HepG2 (cell line): ENCODE measurements around the gene DCPS. TPM values are rescaled to one million over a fixed set of nuclear protein-coding genes. Genes with fewer than 3 reads are reported as not detected.
A peak's percentile ranks its signal among the peaks of the same experiment; 100 is the strongest.

Experiments
- ADNP ChIP-seq: sonication (generic); formaldehyde crosslinking; IDR thresholded peaks from 2 replicates; pipeline ENCODE4 v1.4.0; 2020; ENCODE audit warnings: missing genetic modification reagents
- AKAP8 ChIP-seq: sonication (generic); formaldehyde crosslinking; IDR thresholded peaks from 2 replicates; pipeline ENCODE4 v1.5.1; 2020; ENCODE audit warnings: mild to moderate bottlenecking, missing genetic modification reagents
- HOXD1 ChIP-seq: sonication (generic); formaldehyde crosslinking; IDR thresholded peaks from 2 replicates; pipeline ENCODE4 v1.5.0; 2020; ENCODE audit warnings: missing genetic modification reagents
- MAZ ChIP-seq, 2 experiments: sonication (generic) in 1 of 2; formaldehyde crosslinking in 1 of 2; IDR thresholded peaks; 2 replicates each; pipeline versions ENCODE4 v1.5.0 to v1.6.1; 2012 to 2020; ENCODE audit warnings: low read depth in 2 of 2, mild to moderate bottlenecking in 2 of 2, borderline replicate concordance in 1 of 2, improper control_type of control experiment in 1 of 2, low read length in 1 of 2, missing genetic modification reagents in 1 of 2, moderate library complexity in 1 of 2
- NFIC ChIP-seq: IDR thresholded peaks from 2 replicates; pipeline ENCODE4 v1.6.1; 2012; ENCODE audit warnings: mild to moderate bottlenecking, low read length, inconsistent platforms
- SPEN ChIP-seq: sonication (generic); formaldehyde crosslinking; IDR thresholded peaks from 2 replicates; pipeline ENCODE4 v1.5.1; 2020; ENCODE audit warnings: low read depth, mild to moderate bottlenecking, missing genetic modification reagents
- TCF12 ChIP-seq, 2 experiments: fragments of 450-650 bp in 1 of 2; sonication (generic) in 1 of 2; formaldehyde crosslinking in 1 of 2; IDR thresholded peaks; 2 replicates each; pipeline versions ENCODE4 v1.6.1 to v1.8.0; 2017 to 2022; ENCODE audit warnings: antibody characterized with exemption in 1 of 2, mild to moderate bottlenecking in 1 of 2, missing genetic modification reagents in 1 of 2, moderate library complexity in 1 of 2
- XBP1 ChIP-seq: sonication (generic); formaldehyde crosslinking; IDR thresholded peaks from 2 replicates; pipeline ENCODE4 v1.5.0; 2020; ENCODE audit warnings: missing genetic modification reagents
- XRCC5 ChIP-seq: fragments of 200-400 bp; formaldehyde crosslinking; optimal IDR thresholded peaks from 2 replicates; pipeline ENCODE3; 2017; ENCODE audit warnings: mild to moderate bottlenecking, low read length
- ZFY ChIP-seq: sonication (generic); formaldehyde crosslinking; IDR thresholded peaks from 2 replicates; pipeline ENCODE4 v1.4.0; 2020; ENCODE audit warnings: missing genetic modification reagents
- ZFYVE20 ChIP-seq: sonication (generic); formaldehyde crosslinking; IDR thresholded peaks from 2 replicates; pipeline ENCODE4 v1.8.0; 2023; ENCODE audit warnings: low read depth, mild to moderate bottlenecking, moderate library complexity, missing genetic modification reagents, borderline replicate concordance
- ZNF343 ChIP-seq: sonication (generic); formaldehyde crosslinking; IDR thresholded peaks from 2 replicates; pipeline ENCODE4 v1.4.0; 2020; ENCODE audit warnings: mild to moderate bottlenecking, missing genetic modification reagents
- ZNF382 ChIP-seq: sonication (generic); formaldehyde crosslinking; IDR thresholded peaks from 2 replicates; pipeline ENCODE4 v1.5.0; 2020; ENCODE audit warnings: missing genetic modification reagents, mild to moderate bottlenecking, borderline replicate concordance
- ZNF572 ChIP-seq: sonication (generic); formaldehyde crosslinking; IDR thresholded peaks from 2 replicates; pipeline ENCODE4 v1.5.1; 2020; ENCODE audit warnings: mild to moderate bottlenecking, missing genetic modification reagents
- polyA plus RNA-seq, 8 experiments: library from polyadenylated mRNA; depleted of rRNA in 3 of 8; stranded (reverse) in 7 of 8; unstranded in 1 of 8; fragments of >200 nt; fragmentation: Illumina TruSeq in 4 of 8; extraction: Trizol in 4 of 8; gene quantifications; 2 replicates each; pipeline versions ENCODE4 v1.2.1 to v1.2.3, GENCODE V29; 2011 to 2016; ENCODE audit warnings: low read depth in 4 of 8, missing spikeins in 1 of 8, mixed read lengths in 1 of 8; ENCODE audit not compliant: insufficient read depth in 1 of 8
- total RNA-seq, 5 experiments: library from RNA; depleted of rRNA; stranded (reverse); fragments of >200 nt; fragmentation: Illumina TruSeq; extraction: Trizol; gene quantifications; 2 replicates each; pipeline ENCODE4 v1.2.3, GENCODE V29; 2016; ENCODE audit warnings: low read depth in 1 of 5
- TF ChIP-seq, protein P1 (sequence below): sonication (generic); formaldehyde crosslinking; IDR thresholded peaks from one replicate; pipeline ENCODE4 v1.5.1; 2020; ENCODE audit warnings: mild to moderate bottlenecking, missing genetic modification reagents; ENCODE audit errors: not compliant biosample characterization
- TF ChIP-seq, protein P2 (sequence below): IDR thresholded peaks from 2 replicates; pipeline ENCODE4 v1.6.1; 2016; ENCODE audit warnings: missing biosample characterization, missing genetic modification reagents, low read depth
- TF ChIP-seq, protein P3 (sequence below): sonication (generic); formaldehyde crosslinking; IDR thresholded peaks from 2 replicates; pipeline ENCODE4 v1.5.1; 2020; ENCODE audit warnings: mild to moderate bottlenecking, missing genetic modification reagents, borderline replicate concordance

DCPS gene
- total and polyA plus RNA-seq, 2 of the 13 experiments (the other 11 are each of a cell fraction or from before 2014, with no cell fraction given) = 21.9 to 22.5 TPM

DNA sequence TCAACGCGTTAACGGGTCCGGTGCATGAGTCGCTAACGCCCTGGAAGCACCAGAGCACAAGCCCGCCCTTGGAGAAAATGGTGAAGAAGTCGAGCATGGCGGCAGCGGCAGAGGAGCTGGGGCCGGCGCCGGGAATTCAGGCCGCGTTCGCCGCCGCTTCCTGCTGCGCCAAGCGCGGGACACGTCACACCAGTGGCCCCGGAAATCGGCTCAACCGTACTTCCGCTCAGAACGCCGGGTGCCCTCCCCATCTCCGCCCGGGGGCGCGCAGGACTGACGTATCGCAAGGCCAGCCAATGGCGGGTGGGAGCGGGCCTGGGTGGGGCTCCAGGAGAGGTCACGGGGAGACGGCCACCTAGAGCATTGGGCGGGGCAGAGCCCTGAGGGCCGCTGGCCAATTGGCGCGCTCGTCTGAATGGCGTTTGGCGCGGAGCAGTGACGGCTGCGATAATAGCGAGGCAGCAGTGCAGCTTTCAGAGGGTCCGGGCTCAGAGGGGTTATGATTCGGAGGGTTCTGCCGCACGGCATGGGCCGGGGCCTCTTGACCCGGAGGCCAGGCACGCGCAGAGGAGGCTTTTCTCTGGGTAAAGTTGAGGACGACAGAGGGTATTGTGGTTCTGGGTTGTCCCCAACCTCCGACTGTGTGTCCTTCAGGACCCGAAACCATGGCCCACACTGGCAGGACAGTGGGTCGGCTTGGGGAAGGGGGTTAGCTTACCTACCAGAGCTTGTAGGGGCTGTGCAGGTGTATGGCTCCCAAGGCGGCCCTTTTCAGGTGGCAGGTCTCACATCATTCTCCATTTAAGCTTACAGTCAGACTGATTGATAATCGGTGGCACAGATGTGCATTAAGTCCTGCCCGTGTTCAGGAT, 34.9 kb upstream of the DCPS start, which contains the start of the genes FOXRED1 and SRPRA (continued):
- TF ChIP-seq MAZ (IDR thresholded peaks at IDR 0.05; ENCODE audit: borderline replicate concordance, low read depth, low read length) (peak; percentile 99), MAZ (CRISPR knock-in tag; IDR thresholded peaks at IDR 0.05; ENCODE audit: low read depth) (peak; percentile 96), HOXD1 (peak; percentile 77), ZFYVE20 (CRISPR knock-in tag) (no peak), ADNP (no peak), ZFY (CRISPR knock-in tag) (peak; percentile 94), XBP1 (CRISPR knock-in tag) (peak; percentile 89; the same call in 1 of the 2 replicates), AKAP8 (CRISPR knock-in tag) (no peak), ZNF343 (CRISPR knock-in tag) (peak; percentile 85; the same call in 1 of the 2 replicates), XRCC5 (peak; percentile 53), TCF12 (IDR thresholded peaks at IDR 0.05) (no peak), TCF12 (CRISPR knock-in tag; IDR thresholded peaks at IDR 0.05) (no peak), ZNF572 (CRISPR knock-in tag) (no peak), NFIC (peak; percentile 31; the same call in 1 of the 2 replicates), SPEN (CRISPR knock-in tag) (peak; percentile 91), ZNF382 (CRISPR knock-in tag) (no peak)
- TF ChIP-seq, protein P1, sequence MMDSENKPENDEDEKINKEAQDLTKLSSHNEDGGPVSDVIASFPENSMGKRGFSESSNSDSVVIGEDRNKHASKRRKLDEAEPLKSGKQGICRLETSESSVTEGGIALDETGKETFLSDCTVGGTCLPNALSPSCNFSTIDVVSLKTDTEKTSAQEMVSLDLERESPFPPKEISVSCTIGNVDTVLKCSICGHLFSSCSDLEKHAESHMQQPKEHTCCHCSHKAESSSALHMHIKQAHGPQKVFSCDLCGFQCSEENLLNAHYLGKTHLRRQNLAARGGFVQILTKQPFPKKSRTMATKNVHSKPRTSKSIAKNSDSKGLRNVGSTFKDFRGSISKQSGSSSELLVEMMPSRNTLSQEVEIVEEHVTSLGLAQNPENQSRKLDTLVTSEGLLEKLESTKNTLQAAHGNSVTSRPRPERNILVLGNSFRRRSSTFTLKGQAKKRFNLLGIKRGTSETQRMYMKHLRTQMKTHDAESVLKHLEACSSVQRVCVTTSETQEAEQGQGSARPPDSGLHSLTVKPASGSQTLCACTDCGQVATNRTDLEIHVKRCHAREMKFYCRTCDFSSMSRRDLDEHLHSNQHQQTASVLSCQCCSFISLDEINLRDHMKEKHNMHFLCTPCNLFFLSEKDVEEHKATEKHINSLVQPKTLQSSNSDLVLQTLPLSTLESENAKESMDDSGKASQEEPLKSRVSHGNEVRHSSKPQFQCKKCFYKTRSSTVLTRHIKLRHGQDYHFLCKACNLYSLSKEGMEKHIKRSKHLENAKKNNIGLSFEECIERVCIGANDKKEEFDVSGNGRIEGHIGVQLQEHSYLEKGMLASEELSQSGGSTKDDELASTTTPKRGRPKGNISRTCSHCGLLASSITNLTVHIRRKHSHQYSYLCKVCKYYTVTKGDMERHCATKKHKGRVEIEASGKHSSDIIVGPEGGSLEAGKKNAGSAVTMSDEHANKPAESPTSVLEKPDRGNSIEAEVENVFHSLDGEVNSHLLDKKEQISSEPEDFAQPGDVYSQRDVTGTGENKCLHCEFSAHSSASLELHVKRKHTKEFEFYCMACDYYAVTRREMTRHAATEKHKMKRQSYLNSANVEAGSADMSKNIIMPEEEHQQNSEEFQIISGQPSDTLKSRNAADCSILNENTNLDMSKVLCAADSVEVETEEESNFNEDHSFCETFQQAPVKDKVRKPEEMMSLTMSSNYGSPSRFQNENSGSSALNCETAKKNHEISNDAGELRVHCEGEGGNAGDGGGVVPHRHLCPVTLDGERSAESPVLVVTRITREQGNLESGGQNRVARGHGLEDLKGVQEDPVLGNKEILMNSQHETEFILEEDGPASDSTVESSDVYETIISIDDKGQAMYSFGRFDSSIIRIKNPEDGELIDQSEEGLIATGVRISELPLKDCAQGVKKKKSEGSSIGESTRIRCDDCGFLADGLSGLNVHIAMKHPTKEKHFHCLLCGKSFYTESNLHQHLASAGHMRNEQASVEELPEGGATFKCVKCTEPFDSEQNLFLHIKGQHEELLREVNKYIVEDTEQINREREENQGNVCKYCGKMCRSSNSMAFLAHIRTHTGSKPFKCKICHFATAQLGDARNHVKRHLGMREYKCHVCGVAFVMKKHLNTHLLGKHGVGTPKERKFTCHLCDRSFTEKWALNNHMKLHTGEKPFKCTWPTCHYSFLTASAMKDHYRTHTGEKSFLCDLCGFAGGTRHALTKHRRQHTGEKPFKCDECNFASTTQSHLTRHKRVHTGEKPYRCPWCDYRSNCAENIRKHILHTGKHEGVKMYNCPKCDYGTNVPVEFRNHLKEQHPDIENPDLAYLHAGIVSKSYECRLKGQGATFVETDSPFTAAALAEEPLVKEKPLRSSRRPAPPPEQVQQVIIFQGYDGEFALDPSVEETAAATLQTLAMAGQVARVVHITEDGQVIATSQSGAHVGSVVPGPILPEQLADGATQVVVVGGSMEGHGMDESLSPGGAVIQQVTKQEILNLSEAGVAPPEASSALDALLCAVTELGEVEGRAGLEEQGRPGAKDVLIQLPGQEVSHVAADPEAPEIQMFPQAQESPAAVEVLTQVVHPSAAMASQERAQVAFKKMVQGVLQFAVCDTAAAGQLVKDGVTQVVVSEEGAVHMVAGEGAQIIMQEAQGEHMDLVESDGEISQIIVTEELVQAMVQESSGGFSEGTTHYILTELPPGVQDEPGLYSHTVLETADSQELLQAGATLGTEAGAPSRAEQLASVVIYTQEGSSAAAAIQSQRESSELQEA (CRISPR knock-in tag) = peak; percentile 85
- TF ChIP-seq, protein P2, sequence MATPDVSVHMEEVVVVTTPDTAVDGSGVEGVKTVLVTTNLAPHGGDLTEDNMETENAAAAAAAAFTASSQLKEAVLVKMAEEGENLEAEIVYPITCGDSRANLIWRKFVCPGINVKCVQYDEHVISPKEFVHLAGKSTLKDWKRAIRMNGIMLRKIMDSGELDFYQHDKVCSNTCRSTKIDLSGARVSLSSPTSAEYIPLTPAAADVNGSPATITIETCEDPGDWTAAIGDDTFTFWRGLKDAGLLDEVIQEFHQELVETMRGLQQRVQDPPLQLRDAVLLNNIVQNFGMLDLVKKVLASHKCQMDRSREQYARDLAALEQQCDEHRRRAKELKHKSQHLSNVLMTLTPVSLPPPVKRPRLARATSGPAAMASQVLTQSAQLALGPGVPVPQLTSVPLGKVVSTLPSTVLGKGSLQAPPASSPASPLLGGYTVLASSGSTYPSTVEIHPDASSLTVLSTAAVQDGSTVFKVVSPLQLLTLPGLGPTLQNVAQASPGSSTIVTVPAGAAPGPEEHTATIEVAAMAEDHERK (CRISPR knock-in tag) = 0 out of 2 replicates have a peak, but pooled peaks have one; percentile 40
- TF ChIP-seq, protein P3, sequence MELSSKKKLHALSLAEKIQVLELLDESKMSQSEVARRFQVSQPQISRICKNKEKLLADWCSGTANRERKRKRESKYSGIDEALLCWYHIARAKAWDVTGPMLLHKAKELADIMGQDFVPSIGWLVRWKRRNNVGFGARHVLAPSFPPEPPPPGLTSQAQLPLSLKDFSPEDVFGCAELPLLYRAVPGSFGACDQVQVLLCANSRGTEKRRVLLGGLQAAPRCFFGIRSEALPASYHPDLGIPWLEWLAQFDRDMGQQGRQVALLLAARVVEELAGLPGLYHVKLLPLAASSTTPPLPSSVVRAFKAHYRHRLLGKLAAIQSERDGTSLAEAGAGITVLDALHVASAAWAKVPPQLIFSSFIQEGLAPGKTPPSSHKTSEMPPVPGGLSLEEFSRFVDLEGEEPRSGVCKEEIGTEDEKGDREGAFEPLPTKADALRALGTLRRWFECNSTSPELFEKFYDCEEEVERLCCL = no peak
